Posterior vena cava (tissue), 2 donors: ENCODE results near the gene TOR1B. TPM values are rescaled to one million over a fixed set of nuclear protein-coding genes. Genes with fewer than 3 reads are reported as not detected.
"Not testable (repeated sequence)": the region's sequence is repeated elsewhere in the genome, so short reads cannot be mapped to it uniquely, and the experiment has no call there.

ENCODE experiments used
- DNase-seq: peaks from one replicate; pipeline ENCODE4 v3.0.0-alpha.2; 2020; ENCODE audit warnings: low spot score
- intact Hi-C, 2 donors: fragments of 100-400 bp; cut with DNase I; formaldehyde crosslinking; loops; one replicate each; pipeline versions ENCODE4 v1.14.1 to v1.14.2; 2022 to 2023
- long read RNA-seq, 2 donors: library from polyadenylated mRNA; unstranded; transcript quantifications; one replicate each; pipeline ENCODE4 v2.0.0, GENCODE V29; 2020 to 2021
- total RNA-seq, 2 donors: library from RNA; stranded (reverse); fragmentation: NEBNext Ultra II Directional; extraction: Animal tissue kit (Norgen Biotek cat#: 25700); gene quantifications; one replicate each; pipeline ENCODE4 v1.2.1, GENCODE V29; 2021
- donor health status: DM: yes; HTN: yes; CAD: no.
- donor health status: DM: yes; HTN: yes; CAD: no.

The TOR1B gene, protein sequence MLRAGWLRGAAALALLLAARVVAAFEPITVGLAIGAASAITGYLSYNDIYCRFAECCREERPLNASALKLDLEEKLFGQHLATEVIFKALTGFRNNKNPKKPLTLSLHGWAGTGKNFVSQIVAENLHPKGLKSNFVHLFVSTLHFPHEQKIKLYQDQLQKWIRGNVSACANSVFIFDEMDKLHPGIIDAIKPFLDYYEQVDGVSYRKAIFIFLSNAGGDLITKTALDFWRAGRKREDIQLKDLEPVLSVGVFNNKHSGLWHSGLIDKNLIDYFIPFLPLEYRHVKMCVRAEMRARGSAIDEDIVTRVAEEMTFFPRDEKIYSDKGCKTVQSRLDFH
- 10 to 100 TPM; 16.9 to 17.5 TPM for total RNA-seq
- long read RNA-seq, donor 1, partial matches to known transcripts = 0 of 7 reads
- long read RNA-seq, donor 1, other reads (novel, unspliced or antisense) = 4 of 7 reads
- long read RNA-seq, donor 2, transcript TOR1B-201 (5 exons, 2,769 nt) = major isoform, 14 of 25 reads
- long read RNA-seq, donor 2, partial matches to known transcripts = 4 of 25 reads
- long read RNA-seq, donor 2, other reads (novel, unspliced or antisense) = 3 of 25 reads

DNA sequence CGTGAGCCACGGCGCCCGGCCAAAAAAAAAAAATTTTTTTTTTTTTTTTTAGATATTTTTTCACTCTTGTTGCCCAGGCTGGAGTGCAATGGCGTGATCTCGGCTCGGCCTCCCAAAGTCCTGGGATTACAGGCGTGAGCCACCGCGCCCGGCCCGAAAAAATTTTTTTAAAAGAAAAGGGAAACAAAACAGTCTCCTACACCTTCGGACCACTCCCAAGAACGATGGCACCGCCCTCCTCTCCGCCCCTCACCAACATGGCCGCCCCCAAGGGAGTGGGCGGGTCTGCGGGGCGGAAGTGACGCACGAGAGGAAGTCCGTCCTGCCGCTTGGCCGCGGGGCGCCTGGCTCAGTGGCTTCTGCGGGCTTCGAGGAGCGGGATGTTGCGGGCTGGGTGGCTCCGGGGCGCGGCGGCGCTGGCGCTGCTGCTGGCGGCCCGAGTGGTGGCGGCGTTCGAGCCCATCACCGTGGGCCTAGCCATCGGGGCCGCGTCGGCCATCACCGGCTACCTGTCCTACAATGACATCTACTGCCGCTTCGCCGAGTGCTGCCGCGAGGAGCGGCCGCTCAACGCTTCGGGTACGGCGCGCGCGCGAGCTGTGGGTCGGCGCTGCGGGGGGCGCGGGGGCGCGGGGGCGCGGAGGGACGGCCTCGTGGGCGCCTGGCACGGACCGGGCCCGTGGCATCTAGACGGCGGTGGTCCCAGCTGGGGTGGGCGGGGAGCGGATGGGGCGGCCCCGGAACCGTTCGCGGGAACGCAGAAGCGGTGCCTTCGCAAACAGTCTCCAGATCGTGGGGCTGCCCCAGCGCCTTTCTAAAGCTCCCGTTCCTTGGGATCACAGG lies at the start of gene TOR1B:
Gene TOR1B, plus strand, starts transcription at position 352 of the 843 bp plus-strand sequence. Its CDS starts 29 bp downstream, at position 381.
- DNase-seq = peak; percentile 99
- intact Hi-C loops = no loop called here

DNA sequence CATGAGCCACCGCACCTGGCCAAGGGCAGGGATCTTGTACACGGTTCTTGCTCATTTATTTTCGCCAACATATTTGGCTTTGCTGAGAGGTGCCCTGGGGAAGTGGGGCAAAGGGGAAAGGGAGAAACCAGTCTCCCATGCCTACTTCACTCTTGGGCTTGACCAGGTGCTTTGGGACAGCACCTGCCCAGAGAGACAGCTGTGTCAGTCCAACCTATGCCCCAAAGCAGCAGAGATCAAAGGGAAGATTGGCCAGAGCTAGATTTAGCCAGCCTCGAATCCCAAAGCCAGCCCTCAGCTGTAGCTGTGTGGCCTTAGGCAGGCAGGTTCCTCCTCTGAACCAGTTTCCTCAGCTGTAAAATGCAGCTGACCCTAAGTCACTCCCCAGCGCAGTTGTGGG lies 47.8 kb upstream of the TOR1B start:
- intact Hi-C loops = no loop called here
- no peak for DNase-seq

DNA sequence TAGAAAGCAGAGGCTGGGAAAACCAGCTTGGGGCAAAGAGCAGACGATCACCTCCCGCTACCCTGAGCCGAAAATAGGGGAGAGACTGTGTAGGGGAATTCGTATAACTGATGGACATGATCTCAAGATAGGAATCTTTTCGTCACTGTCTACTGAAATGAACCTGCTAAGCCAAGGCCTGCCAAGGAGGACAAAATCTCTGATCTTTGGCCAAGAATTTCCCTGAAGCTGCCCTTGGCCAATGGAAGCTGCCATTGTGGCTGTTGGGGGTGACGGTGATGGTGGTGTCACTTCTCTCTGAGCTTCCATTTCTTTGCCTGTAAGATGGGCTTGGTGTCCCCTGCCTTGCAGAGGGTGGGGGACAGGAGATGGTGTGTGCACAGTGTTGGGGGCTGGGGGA lies 46.8 kb upstream of the TOR1B start:
- DNase-seq = no peak
- intact Hi-C loops = no loop called here

DNA sequence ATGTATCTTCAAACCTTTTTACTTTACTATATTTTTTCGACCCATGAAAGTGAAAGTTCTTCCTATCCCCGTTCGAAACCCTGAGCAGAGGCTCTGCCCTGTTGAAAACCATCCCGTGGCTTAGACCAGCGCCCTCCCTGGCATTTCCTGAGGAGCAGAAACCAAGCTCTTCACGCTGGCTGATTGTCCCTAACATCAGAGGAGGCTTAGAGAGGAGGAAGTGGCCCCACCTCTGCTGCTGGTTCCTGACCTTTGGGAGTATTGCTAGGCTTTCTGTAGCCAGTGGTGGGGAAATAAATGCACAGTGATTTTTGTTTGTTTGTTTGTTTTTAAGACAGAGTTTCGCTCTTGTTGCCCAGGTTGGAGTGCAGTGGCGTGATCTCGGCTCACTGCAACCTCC lies 45.9 kb upstream of the TOR1B start:
- intact Hi-C loops = no loop called here
- no peak for DNase-seq

DNA sequence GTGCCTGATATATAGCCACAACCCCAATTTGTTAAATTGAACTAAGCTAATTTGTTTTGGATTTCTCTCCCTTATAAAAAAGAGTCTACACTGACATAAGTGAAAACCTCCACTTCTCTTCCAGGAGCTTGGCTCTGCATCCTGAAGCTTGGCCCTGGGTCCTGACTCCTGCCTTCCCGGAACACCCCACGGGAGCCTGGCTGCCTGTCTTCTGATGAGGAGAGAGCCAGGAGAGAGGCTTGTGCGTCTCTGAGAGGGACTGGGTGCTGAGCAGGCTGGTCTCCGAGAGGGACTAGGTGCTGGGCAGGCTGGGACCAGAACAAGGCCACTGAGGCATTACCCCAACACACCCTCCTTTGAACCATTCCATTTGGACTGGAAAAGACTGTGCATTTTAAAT lies 43.7 kb upstream of the TOR1B start:
- intact Hi-C loops = no loop called here
- no peak for DNase-seq

DNA sequence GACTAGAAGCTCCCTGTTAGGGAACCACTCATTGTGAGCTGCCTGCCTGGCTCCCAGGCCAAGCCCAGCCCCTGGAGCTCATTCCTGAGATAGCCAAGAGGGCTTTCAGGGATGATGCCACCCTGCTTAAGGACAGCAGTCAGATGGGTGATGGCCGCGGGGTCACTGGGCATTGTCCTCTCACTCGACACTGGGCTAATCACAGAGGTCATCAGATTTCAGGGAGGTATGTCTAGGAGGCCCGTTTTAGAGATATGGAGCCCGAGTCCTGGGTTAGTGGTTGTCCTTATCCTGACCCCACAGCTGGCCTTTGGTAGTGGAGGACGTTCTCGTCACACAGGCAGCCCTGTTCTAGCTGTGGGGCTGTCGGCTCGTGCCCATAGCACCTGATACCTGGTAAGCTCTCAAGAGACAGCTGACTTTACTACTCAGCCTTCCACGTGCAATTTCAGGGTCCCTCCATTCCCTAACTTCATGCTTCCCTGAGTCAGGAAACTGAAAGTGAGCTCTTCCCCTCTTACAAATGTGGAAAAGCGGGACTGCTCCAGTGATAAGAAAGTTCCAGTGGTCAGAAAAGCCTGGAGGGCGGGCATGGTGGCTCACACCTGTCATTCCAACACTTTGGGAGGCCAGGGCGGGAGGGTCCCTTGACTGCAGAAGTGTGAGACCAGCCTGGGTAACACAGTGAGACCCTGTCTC lies 43.0 kb upstream of the TOR1B start:
- intact Hi-C loops = no loop called here
- no peak for DNase-seq

DNA sequence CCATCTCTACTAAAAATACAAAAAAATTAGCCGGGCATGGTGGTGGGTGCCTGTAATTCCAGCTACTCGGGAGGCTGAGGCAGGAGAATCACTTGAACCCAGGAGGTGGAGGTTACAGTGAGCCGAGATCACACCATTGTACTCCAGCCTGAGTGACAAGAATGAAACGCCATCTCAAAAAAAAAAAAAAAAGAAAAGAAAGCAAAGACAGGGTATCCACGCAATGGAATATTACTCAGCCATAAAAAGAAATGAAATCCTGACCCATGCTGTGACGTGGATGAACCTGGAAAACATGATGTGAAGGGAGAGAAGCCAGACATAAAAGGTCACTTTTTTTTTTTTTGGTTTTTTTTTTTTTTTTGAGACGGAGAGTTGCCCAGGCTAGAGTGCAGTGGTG lies 42.2 kb upstream of the TOR1B start:
- DNase-seq, intact Hi-C loops: not testable (repeated sequence)

DNA sequence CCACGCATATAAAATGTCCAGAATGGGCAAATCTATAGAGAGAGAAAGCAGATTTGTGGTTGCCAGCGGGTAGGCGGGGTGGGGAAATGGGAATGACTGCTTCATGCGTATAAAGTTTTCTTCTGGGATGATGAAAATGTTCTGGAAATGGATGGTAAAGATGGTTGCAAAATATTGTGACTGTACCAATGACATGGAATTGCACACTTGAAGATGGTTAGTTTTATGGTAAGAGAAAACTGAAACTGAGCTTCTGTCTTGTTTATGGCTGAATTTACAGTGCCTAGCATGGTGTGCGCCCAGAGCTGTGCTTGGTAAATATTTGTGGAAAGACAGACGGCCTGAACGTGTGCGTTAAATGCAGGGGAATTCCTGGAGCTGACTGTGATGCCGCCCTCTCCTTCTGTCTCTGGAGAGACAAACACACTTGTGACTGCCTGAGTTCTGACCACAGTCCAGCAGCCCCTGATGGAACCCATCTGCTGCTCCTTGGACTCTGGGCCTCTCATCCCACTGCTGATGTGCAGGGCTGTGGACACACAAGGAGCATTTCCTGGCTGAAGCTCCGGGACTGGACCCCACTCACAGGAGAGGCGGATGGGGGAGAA lies 41.6 kb upstream of the TOR1B start:
- no peak for DNase-seq
- intact Hi-C loops = no loop called here

DNA sequence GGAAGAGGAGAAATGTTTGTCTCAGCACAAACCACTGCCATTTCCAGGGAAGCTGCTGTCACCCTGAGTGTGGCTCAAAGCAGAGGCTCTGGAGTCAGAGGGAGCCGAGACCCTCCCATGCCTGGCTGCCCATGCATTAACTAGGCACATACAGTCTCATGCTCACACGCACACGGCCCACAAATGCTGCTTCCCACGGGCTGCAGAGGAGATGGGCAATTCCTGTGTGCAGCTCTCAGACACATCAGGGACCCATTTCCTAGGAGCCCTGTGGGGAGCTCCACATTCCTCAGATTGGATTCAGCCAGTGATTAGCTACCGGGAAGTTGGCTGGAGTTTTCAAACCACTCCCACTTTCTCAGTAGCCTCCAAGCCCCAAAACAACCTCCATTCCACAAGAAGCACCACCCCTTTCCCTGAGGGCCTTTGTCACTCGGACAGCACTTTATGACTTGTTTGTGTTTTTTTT lies 41.0 kb upstream of the TOR1B start:
- intact Hi-C loops = no loop called here
- no peak for DNase-seq

DNA sequence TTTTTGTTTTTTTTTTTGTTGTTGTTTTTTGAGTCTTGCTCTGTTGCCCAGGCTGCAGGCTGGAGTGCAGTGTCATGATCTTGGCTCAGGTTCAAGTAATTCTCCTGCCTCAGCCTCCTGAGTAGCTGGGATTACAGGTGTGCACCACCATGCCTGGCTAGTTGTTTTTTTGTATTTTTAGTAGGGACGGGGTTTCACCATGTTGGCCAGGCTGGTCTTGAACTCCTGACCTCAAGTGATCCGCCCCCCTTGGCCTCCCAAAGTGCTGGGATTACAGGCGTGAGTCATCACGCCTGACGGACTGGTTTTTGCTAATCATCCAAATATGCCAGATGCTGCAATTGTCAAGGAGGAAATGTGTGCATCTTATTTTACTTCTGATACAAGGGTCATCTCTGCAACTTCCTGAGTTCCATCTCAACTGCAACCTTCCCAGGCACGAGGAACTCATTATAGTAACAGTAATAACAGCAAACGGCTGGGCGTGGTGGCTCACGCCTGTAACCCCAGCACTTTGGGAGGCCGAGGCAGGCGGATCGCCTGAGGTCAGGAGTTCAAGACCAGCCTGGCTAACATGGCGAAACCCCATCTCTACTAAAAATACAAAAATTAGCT lies 40.5 kb upstream of the TOR1B start:
- intact Hi-C loops = not testable (repeated sequence)

DNA sequence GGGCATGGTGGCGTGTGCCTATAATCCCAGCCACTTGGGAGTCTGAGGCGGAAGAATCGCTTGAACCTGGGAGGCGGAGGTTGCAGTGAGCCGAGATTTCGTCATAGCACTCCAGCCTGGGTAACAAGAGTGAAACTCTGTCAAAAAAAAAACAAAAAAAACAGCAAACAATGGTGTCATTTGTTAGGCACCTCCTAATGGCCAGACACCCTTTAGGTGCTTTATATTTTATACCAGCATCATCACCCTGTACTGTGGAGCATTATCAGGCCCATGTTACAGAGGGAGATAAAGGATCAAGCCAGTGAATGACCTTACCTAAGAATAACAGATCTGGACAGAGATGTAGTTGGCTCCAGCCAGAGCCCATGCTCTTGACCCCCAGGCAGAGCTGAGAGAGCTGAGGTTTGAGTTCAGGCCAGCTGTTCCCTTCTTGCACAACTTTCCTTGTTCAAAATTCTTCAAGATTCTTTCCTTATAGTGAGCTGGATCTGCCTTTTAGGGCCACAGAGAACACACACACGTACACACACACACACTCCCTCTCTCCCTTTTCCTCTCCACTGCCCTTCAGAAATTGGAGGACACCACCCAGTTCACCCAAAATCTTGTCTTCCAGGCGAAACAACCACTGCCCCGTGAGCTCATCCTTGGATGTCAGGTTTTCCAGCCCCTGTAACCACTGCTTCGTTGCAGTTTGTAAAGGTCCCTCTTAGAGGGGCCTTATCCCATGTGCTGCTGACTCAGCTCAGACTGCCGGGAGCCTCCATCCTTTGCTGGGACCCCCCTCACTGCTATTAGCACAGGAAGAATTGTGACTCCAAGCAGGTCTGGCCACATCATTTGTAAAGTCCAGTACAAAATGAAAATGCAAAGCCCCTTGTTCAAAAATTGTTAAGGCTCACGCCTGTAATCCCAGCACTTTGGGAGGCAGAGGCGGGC lies 39.7 kb upstream of the TOR1B start:
- intact Hi-C loops = no loop called here
- DNase-seq = no peak

More for the DNA sequence above, 40.5 kb upstream of the TOR1B start:
- DNase-seq = peak; percentile 83

DNA sequence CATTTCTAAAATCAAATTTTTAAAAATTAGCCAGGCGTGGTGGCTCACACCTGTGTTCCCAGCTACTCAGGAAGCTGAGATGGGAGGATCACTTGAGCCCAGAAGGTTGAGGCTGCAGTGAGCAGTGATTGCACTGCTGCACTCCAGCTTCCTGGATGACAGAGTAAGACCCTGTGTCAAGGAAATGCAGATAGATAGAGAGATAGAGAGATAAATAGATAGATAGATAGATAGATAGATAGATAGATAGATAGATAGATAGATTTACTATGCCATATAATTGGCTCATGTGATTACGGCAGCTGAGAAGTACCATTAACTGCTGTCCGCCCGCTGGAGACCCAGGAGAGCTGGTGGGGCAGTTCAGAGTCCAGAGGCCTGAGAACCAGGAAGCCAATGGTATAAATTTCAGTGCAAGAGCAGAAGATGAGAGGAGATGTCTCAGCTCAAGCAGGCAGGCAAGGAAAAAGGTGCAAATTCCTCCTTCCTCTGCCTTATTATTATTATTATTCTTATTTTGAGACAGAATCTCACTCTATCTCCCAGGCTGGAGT lies 37.1 kb upstream of the TOR1B start:
- intact Hi-C loops = no loop called here

DNA sequence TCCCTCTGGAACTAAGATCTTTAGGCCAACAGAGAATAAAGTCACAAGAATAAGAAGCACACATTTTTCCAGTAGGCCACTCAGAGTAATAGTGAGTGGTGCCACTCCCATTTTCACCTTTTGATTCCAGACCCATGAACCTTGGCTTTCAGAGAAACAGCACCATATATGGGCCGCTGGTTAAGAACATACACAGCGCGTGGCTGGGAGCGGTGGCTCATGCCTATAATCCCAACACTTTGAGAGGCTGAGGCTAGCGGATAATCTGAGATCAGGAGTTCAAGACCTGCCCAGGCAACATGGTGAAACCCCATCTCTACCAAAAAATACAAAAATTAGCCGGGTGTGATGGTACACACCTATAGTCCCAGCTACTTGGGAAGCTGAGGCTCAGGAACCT lies 34.5 kb upstream of the TOR1B start:
- DNase-seq = no peak
- intact Hi-C loops = no loop called here

More for the DNA sequence above, 37.1 kb upstream of the TOR1B start:
- no peak for DNase-seq

DNA sequence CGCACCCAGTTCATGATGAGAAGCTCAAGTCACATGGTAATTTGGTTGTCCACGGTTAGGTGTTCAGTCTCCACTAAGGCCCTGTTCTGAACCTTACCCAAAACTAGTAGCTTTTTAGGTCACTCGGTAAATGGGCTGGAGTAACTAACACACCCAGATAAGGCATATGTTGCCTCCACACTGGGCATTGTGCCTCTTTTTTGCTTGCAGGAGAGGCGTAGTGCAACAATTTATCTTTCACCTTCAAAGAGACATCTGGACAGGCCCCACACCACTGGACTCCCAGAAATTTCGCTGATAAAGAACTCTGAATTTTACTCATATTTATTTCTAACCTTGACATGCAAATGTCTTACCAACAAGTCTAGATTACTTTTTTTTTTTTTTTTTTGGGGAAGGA lies 33.3 kb upstream of the TOR1B start:
- intact Hi-C loops = no loop called here

DNA sequence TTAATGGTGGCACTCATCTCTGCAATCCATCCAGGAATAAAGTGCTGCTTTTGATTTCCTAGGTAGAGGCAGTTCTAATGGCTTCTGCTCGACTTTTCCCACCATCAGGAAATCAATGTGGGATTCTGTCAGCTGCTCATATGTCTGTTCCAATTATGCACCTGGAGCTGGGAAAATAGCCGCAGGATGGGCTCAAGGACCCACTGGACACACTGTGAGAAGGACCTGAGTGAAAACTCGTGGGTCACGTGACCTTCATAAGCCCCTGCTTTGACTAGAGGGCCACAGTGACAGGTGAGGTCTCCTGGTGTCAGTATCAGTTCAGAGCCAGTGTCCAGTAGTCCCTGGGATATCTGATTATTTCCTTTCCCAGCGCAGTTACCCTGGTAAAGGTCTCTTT lies 32.2 kb upstream of the TOR1B start:
- intact Hi-C loops = no loop called here
- DNase-seq = no peak

More for the DNA sequence above, 33.3 kb upstream of the TOR1B start:
- DNase-seq = no peak

DNA sequence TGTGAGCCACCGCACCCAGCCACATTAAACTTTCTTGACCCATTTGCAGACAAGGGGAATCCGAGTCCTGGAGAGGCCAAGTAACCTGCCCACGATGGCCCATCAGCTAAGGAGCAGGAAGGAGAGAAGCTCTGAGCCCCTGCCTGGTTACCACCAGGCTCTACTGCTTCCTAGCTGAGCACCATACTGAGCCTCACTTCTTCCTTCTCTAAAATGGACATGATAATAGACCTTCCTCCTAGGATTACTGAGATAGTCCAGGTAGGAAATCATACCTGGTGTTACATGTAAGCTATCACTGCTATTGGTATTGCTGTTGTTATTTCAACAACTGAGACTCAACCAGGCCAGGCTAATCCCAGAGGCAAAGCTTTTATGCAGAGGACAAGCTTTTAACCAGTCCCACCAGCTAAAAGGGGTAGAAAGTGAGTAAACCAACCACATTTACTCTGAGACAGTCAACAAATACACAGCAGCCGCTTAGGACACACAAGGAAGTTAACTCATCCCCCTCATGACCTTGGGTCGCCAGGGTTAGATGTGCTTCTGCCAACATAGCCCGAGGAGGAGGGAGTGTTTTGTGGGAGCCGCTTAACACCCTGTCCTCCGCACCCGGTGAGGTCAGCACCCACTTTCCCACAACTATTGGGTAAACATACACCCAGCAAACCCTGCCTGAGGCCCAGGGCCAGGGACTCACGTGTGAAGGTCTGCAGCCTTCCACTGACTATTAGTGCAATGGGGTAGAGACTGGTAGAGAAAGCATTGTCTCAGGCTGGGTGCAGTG lies 29.5 kb upstream of the TOR1B start:
- DNase-seq = no peak
- intact Hi-C loops = no loop called here
